ENCODE data around the gene TMEM121B.
A peak's percentile ranks its signal among the peaks of the same experiment; 100 is the strongest.

Gene TMEM121B

DNA sequence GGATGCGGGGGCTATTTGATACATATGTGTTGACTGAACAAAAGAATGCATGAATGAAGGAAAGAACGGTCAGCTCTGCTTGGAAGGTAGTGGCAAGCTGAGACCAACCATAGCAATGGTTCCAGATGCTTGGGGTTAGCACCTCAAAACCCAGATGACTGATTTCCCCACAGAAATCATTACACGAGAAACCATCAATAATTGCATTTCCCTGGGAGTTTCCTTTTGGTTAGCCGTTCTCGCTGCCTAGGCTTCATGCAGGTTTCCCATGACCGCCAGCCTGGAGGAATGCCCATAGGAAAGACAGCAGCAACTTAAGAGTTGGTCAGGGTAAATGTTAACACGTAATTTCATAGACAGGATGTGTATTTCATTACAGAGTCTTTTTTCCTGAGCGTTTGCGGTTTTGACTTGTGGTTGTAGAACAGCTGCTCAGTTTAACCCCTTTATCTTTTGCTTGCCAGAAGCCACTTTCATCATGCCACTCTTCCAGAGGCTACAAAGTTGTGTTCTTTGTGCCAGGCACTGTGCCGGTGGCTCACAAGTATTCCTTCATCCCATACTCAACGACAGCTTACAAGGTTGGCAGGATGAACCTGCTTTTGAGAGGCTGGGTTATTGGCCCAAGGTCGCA, 33.5 kb downstream of the TMEM121B start:
- no peak for DNase-seq

DNA sequence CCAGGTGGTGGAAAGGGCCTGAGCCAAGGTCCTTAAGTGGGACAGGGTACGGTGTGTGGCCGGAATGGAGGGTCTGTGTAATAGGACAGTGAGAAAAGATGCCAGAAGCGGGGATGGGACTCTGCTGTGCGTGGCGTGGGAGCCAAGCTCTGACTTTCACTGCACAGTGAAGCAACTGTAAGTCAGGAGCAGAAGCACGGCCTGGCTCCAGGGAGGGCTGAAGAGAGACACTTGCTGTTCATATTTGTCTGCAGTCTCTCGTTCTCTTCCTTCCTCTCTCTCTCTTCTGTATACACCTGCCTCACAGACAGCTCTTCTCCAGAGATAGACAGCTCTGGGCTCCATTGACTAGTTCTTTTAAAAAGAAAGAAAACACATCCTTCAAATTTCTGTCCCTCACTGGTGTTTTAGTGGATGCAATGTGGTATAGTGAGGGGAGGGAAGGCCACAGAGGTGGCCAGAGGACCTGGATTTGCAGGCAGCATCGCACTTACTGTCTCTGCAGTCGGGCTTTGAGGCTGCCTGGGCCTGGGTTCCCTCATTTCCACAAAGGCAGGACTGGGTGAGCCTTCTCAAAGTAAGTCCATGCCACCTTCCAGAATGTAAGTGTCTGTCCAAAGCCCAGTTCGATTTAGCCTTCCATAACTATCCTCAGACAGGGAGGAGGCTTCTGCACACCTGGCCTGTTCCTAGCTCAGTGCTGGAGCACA, 34.2 kb downstream of the TMEM121B start:
- DNase-seq, result no peak

DNA sequence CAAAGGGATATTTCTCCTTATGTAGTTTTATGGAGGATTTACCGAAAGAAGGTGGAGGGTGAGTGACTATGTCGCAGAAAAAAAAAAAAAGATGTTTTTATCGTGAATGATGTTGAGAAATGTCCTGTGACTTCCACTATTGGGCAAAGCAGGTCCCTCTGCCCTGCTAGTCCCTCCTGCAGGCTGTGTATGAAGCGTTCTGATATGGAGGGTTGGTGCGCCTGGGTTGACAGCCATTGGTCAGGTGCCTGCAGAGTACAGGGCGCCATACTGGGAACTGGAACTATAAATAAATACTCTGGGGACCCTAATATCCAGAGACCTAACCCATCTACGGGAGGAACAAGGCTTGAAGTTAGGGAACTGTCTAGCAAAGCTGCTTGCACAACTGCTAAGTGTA, 34.9 kb downstream of the TMEM121B start:
- no peak for DNase-seq

DNA sequence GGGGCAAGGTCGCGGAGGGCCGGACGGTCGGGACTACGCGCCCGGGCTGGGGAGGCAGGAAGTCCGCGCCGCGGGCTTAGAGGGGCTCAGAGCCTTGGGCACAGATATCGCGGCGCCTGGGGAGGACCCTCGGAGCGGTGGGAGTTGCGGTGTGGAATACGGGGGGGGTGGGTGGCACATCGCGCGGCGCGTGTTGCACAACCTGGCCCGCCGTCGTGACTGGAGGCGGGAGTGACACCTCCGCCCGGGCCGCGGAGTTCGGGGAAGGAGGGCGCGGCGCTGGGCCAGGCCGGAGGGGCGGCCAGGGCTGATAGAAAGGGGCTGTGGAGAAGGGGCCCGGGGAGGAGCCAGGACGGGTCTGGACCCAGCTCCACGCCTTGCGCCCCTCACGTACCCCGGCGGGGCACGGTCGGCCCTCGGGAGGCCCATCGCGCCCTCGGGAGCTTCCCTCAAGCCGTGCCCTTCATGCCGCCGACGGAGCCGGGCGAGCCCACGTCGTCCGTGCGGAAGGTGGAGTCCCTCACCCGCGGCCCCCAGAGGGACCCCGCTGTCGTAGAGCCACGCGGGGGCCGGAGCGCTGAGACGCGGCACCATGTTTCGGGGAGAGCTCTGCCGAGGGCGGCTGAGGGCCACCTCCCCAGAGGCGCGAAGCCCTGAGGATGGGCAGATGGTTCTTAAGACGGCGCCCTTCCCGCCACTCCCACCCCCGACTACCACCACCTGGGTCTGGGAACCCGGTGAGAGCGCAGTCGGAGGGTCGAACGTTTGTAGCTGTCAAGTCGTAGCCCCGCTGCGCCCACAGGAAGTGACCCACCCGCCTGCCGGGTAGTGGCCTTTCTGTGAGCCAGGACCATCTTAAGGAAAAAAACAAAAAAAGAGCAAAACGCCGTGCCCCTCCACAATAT, 35.6 kb downstream of the TMEM121B start:
- no peak for DNase-seq

DNA sequence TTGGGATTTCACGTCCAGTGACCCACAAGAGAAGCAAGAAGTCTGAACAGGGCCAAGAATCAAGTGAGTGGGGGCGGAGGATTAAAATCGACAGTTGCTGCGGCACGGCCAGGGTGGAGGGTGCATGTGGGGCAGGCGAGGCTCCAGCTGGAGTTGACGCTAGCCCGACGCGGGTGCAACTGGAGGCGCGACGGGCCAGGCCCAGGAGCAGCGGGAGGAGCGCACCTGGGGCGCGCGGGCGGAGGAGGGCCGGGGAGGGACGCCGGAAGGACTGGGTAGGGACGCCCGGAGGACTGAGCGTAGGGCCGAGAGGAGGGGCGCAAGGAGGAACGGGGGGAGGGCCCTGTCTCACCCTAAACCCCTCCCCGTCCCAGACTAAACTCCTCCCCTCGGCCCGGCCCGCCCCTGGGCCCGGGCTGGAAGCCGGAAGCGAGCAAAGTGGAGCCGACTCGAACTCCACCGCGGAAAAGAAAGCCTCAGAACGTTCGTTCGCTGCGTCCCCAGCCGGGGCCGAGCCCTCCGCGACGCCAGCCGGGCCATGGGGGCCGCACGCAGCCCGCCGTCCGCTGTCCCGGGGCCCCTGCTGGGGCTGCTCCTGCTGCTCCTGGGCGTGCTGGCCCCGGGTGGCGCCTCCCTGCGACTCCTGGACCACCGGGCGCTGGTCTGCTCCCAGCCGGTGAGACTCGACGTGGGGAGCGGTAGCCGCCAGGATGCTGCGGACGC, 36.4 kb downstream of the TMEM121B start, which contains the start of gene IL17RA:
Gene IL17RA (plus strand): TSS at position 447 of the 723 bp plus-strand sequence. CDS start 92 bp downstream, at position 539.
- peak; percentile 61 to 70 for DNase-seq

DNA sequence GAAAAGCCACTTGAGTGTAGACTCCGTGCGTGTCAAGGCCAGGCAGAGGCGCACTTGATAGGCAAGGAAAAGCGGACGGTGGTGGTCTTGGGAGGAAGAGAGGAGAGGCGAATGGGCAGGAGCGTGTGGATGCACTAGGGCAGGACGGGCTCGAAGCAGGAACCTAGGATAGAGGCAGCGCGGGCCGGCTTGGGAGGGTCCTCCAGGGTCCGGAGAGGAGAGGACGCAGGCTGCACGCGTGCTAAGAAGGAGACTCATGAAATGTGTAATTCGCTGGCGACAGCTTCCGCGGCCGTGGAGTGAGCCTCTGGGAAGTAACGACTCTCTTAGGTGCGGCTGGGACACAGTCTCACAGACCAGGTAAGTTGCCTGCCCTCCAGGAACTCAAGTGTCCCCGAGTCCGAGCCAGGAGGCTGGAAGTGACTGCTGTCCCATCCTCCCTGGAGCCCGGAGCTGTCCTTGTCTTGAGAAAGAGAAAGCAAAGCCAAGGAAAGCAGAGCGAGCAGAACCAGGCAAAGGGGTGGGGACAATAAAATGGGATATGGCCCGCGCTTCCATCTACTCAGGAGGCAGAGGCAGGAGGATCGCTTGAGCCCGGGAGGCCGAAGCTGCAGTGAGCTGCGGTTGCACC, 37.2 kb downstream of the TMEM121B start:
- no peak for DNase-seq

DNA sequence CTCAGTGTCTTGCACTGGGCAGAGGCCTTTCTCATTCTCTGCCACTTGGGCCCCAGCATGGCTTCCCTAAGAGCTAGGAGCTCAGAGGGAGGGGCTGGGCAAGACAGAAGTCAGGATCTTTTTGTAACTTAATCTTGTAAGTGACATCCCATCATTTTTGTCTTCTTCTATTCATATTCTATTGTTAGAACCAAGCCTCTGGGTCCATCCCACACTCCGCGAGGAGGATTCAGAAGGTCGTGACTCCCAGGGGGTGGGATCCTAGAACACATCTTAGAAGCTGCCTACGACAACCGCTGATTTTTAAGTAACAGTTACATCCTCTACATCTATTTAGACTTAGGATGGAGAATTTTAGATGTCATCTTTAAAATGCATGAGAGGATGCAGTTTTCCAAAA, 37.9 kb downstream of the TMEM121B start:
- DNase-seq, result no peak

DNA sequence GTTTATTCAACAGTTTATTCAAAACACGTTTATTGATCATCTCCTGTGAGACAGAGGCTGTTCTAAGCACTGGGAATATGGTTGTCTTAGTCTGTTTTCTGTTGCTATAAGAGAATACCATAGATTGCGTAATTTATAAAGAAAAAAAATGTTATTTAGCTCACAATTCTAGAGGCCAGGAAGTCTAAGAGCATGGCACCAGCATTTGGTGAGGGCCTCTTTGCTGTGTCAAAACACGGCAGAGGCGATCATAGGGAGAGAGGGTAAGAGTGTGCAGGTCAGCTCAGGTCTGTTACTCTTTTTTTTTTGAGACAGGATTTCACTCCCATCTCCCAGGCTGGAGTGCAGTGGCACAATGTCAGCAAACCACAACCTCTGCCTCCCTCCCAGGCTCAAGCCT, 41.6 kb downstream of the TMEM121B start:
- DNase-seq, result no peak

DNA sequence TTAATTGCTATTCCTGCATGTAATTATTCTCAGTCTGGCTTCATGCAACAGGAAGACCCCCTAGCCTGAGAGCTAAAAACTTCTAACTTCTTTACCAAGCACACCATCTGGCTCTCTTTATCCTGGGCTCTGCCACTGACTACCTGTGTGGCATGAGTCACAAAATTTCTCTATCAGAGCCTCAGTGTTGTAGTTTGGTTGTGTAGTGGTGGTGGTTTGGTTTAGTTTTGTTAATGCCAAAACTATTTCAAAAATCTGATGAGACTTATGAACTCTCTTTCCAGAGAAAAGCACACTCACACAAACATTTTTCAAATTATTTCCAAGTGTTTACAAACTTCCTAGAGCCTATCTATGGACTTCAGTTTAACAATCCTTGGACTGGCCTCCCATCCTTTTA, 43.9 kb downstream of the TMEM121B start:
- DNase-seq, result no peak

DNA sequence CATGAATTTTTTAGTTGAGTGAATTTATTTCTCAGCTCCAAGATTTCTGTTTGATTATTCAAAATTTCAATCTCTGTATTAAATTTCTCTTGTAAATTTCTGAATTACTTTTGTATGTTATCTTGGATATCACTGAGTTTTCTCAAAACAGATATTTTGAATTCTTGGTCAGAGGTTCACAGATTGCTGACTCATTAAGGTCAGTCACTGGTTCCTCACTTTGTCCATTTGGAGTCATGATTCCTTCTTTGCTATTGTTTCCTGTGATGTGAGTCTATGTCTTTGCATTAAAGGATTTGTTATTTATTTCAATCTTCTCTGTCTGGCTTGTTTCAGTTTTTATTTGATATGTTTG, 46.5 kb downstream of the TMEM121B start:
- no peak for DNase-seq

DNA sequence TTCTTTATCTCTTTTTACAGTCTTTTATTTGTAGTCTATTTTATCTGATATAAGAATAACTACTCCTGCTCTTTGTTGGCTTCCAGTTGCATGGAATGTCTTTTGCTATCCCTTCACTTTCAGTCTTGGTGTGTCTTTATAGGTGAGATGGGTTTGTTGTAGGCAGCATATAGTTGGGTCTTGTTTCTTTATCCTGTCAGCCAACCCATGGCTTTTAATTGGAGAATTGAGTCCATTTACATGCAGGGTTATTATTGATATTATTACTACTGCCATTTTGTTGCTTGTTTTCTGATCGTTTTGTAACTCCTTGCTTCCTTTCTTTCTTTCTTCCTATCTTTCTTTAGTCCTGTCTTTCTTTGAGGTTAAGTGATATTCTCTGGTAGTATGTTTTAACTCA, 48.3 kb downstream of the TMEM121B start:
- DNase-seq, result no peak

Measured in hippocampal formation (tissue), 2 donors.